GM23338 (cell line): ENCODE data around the gene TMEM175. TPM values are rescaled to one million over a fixed set of nuclear protein-coding genes. Genes with fewer than 3 reads are reported as not detected.

ENCODE experiments used
- ATAC-seq: fragments of 200-7000 bp; cut with Tn5 transposase; 3 replicates; pipeline ENCODE4 v1.9.1; 2020
- DNase-seq: peaks from one replicate; pipeline ENCODE4 v3.0.0-alpha.2; 2015; ENCODE audit warnings: low spot score
- H2AFZ ChIP-seq: fragments of 200-600 bp; sonication (generic); 2 replicates; pipeline ENCODE4 v1.8.0; 2016; ENCODE audit warnings: antibody characterized with exemption, mild to moderate bottlenecking, moderate library complexity
- H3F3A ChIP-seq: fragments of 200-600 bp; sonication (generic); replicated peaks from 2 replicates; pipeline ENCODE4 v1.8.0; 2017; ENCODE audit warnings: antibody characterized with exemption, mixed run types, low read depth
- H3K27ac ChIP-seq: fragments of 200-600 bp; sonication (generic); 2 replicates; pipeline ENCODE4 v1.6.1; 2016; ENCODE audit warnings: low read depth
- H3K27me3 ChIP-seq: fragments of 200-600 bp; sonication (generic); 2 replicates; pipeline ENCODE4 v1.8.0; 2016; ENCODE audit warnings: mild to moderate bottlenecking, mixed run types, moderate library complexity; ENCODE audit not compliant: insufficient read depth
- H3K36me3 ChIP-seq: fragments of 200-600 bp; sonication (generic); 2 replicates; pipeline ENCODE4 v1.8.0; 2016; ENCODE audit warnings: mild to moderate bottlenecking; ENCODE audit not compliant: insufficient read depth
- H3K4me1 ChIP-seq: fragments of 200-600 bp; sonication (generic); 2 replicates; pipeline ENCODE4 v1.8.0; 2016; ENCODE audit warnings: mild to moderate bottlenecking, moderate library complexity; ENCODE audit not compliant: insufficient read depth
- H3K4me2 ChIP-seq: fragments of 200-600 bp; sonication (generic); 2 replicates; pipeline ENCODE4 v1.7.1; 2017; ENCODE audit warnings: mixed run types
- H3K4me3 ChIP-seq: fragments of 200-600 bp; sonication (generic); 2 replicates; pipeline ENCODE4 v1.6.1; 2016; ENCODE audit warnings: mixed run types
- H3K79me2 ChIP-seq: fragments of 200-600 bp; sonication (generic); replicated peaks from 2 replicates; pipeline ENCODE4 v1.8.0; 2017; ENCODE audit warnings: mild to moderate bottlenecking; ENCODE audit not compliant: insufficient read depth
- H3K9me2 ChIP-seq: fragments of 200-600 bp; sonication (generic); 2 replicates; pipeline ENCODE4 v1.8.0; 2017; ENCODE audit not compliant: insufficient read depth
- H4K20me1 ChIP-seq: fragments of 200-600 bp; sonication (generic); replicated peaks from 2 replicates; pipeline ENCODE4 v1.8.0; 2017; ENCODE audit warnings: mild to moderate bottlenecking; ENCODE audit not compliant: insufficient read depth
- H3K27ac Mint-ChIP-seq: 2 replicates; pipeline ENCODE4 v1.8.0; 2020; ENCODE audit warnings: inconsistent platforms, mild to moderate bottlenecking, moderate library complexity, mixed read lengths
- H3K27me3 Mint-ChIP-seq: 3 replicates; pipeline ENCODE4 v1.8.0; 2022; ENCODE audit warnings: low read depth, mild to moderate bottlenecking, moderate library complexity, mixed read lengths, inconsistent platforms; ENCODE audit not compliant: insufficient read depth, poor library complexity
- H3K36me3 Mint-ChIP-seq: 3 replicates; pipeline ENCODE4 v1.8.0; 2021; ENCODE audit warnings: low read depth, mild to moderate bottlenecking, inconsistent platforms, moderate library complexity, mixed read lengths
- H3K4me1 Mint-ChIP-seq: 3 replicates; pipeline ENCODE4 v1.8.0; 2020; ENCODE audit warnings: mild to moderate bottlenecking, inconsistent platforms, mixed read lengths
- H3K4me3 Mint-ChIP-seq: 3 replicates; pipeline ENCODE4 v1.8.0; 2021; ENCODE audit warnings: moderate library complexity, mild to moderate bottlenecking, inconsistent platforms, mixed read lengths
- H3K9me3 Mint-ChIP-seq: 3 replicates; pipeline ENCODE4 v1.8.0; 2020; ENCODE audit warnings: moderate library complexity, mild to moderate bottlenecking, inconsistent platforms, mixed read lengths
- CREB1 ChIP-seq: fragments of 250-450 bp; sonication (Bioruptor Pico); IDR thresholded peaks from 2 replicates; pipeline ENCODE4 v1.5.0; 2020; ENCODE audit warnings: low read depth, mild to moderate bottlenecking, moderate library complexity
- POLR2AphosphoS5 ChIP-seq: IDR thresholded peaks from 2 replicates; pipeline ENCODE4 v1.6.1; 2016; ENCODE audit warnings: antibody characterized with exemption, low read depth
- STAT1 ChIP-seq: IDR thresholded peaks from one replicate; pipeline ENCODE4 v1.6.1; 2016; ENCODE audit warnings: antibody characterized with exemption; ENCODE audit not compliant: unreplicated experiment
- ZNF331 ChIP-seq: fragments of 250-450 bp; sonication (Bioruptor Pico); IDR thresholded peaks from 2 replicates; pipeline ENCODE4 v1.5.0; 2020; ENCODE audit warnings: low read depth, mild to moderate bottlenecking, moderate library complexity
- polyA plus RNA-seq: library from polyadenylated mRNA; unstranded; fragments of >200 nt; fragmentation: Nextera tagmentation; extraction: Ambion mirVana; gene quantifications from 2 replicates; pipeline ENCODE4 v1.2.1, GENCODE V29; 2016
- total RNA-seq: library from RNA; depleted of rRNA; stranded (reverse); fragments of >200 nt; shearing (Covaris generic); gene quantifications from 2 replicates; pipeline ENCODE4 v1.2.3, GENCODE V29; 2014
- TF ChIP-seq, protein P1 (sequence below), 2 experiments: fragments of 200-600 bp in 1 of 2; sonication (generic) in 1 of 2; conservative IDR thresholded peaks; 2 replicates each; pipeline versions ENCODE4 v1.5.1 to v1.6.1; 2016 to 2017; ENCODE audit warnings: antibody characterized with exemption in 2 of 2, low read depth in 2 of 2, mild to moderate bottlenecking in 2 of 2, moderate library complexity in 1 of 2

The TMEM175 gene
- total and polyA plus RNA-seq, 2 experiments from 2014 or later = 8.0 to 11.4 TPM

DNA sequence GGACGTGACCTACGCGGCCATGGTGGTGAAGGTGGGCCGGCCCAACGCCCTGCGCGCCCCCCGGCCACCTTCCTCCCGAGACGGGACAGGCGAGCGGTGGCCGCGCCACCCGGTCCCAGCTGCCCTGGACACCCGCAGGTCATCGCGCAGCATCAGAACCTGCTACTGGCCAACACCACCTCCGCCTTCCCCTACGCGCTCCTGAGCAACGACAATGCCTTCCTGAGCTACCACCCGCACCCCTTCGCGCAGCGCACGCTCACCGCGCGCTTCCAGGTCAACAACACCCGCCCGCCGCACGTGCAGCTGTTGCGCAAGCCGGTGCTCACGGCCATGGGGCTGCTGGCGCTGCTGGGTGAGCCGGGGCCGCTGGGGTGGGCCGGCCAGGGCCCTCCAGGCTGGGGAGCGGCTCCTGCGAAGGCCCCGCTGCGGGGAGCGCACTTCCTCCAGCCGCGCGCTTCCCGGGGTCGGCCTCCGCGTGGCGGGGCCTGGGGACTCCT lies 69.9 kb downstream of the TMEM175 start:
- Histone ChIP-seq H3F3A (no peaks in the 10 kb centered on the region), H3K36me3 (no peaks in the 10 kb centered on the region), H3K4me3 (peak overlapping the region; percentile 57), H2AFZ (peak overlapping the region; percentile 76; the same call in 1 of the 2 replicates), H3K4me2 (peak overlapping the region; percentile 80), H3K4me1 (no peaks in the 10 kb centered on the region; the same call in 1 of the 2 replicates), H3K27ac (no peak overlapping the region), H3K79me2 (no peaks in the 10 kb centered on the region), H3K9me2 (no peaks in the 10 kb centered on the region), H3K27me3 (peaks cover 95% of the 10 kb centered on the region), H4K20me1 (no peaks in the 10 kb centered on the region; the same call in 1 of the 2 replicates)
- DNase-seq = peak; percentile 78
- Mint-ChIP-seq H3K27ac (no peak overlapping the region), H3K27me3 (peaks cover 71% of the 10 kb centered on the region), H3K4me3 (peak overlapping the region; percentile 59; the same call in 2 of the 3 replicates), H3K36me3 (no peaks in the 10 kb centered on the region), H3K9me3 (peaks cover 7% of the 10 kb centered on the region; the same call in 2 of the 3 replicates), H3K4me1 (peaks cover 2% of the 10 kb centered on the region; the same call in 1 of the 3 replicates)
- TF ChIP-seq STAT1 = no peak
- no peak for TF ChIP-seq ZNF331 (CRISPR knock-in tag)
- TF ChIP-seq POLR2AphosphoS5 = peak; percentile 47
- peak; percentile 53 for ATAC-seq

DNA sequence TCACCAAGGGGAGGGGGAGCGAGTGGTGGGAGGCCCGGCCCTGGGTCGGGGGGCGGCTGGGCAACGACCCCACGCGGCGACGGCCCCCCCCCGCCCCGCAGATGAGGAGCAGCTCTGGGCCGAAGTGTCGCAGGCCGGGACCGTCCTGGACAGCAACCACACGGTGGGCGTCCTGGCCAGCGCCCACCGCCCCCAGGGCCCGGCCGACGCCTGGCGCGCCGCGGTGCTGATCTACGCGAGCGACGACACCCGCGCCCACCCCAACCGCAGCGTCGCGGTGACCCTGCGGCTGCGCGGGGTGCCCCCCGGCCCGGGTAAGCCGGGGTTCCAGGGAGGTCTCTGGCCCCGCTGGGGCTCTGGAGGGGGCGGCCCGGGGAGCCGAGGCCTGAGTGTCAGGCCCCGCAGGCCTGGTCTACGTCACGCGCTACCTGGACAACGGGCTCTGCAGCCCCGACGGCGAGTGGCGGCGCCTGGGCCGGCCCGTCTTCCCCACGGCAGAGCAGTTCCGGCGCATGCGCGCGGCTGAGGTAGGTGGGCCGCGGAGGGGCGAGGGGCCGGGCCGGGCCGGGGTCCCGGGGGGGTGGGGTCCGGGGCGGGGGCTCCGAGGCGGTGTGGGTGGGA lies 70.5 kb downstream of the TMEM175 start:
- no peaks in the 10 kb centered on the region for H3F3A ChIP-seq
- H3K27me3 ChIP-seq = peaks cover 96% of the 10 kb centered on the region
- no peaks in the 10 kb centered on the region for H3K36me3 Mint-ChIP-seq
- peak; percentile 13; the same call in 1 of the 2 replicates for TF ChIP-seq CREB1
- TF ChIP-seq, protein P1, sequence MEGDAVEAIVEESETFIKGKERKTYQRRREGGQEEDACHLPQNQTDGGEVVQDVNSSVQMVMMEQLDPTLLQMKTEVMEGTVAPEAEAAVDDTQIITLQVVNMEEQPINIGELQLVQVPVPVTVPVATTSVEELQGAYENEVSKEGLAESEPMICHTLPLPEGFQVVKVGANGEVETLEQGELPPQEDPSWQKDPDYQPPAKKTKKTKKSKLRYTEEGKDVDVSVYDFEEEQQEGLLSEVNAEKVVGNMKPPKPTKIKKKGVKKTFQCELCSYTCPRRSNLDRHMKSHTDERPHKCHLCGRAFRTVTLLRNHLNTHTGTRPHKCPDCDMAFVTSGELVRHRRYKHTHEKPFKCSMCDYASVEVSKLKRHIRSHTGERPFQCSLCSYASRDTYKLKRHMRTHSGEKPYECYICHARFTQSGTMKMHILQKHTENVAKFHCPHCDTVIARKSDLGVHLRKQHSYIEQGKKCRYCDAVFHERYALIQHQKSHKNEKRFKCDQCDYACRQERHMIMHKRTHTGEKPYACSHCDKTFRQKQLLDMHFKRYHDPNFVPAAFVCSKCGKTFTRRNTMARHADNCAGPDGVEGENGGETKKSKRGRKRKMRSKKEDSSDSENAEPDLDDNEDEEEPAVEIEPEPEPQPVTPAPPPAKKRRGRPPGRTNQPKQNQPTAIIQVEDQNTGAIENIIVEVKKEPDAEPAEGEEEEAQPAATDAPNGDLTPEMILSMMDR (conservative IDR thresholded peaks at IDR 0.05; ENCODE audit: low read depth in 2 of 2) = no peak
- peak; percentile 55 for DNase-seq
- no peak overlapping the region for H3K4me3 Mint-ChIP-seq
- no peaks in the 10 kb centered on the region for H3K79me2 ChIP-seq
- H3K4me1 ChIP-seq = no peaks in the 10 kb centered on the region; the same call in 1 of the 2 replicates
- peaks cover 74% of the 10 kb centered on the region for H3K27me3 Mint-ChIP-seq
- H3K27ac Mint-ChIP-seq = no peak overlapping the region
- H3K4me2 ChIP-seq = peak overlapping the region; percentile 80
- ATAC-seq = peak; percentile 26
- H3K27ac ChIP-seq = no peak overlapping the region
- no peaks in the 10 kb centered on the region for H3K9me2 ChIP-seq
- H4K20me1 ChIP-seq = no peaks in the 10 kb centered on the region; the same call in 1 of the 2 replicates
- no peaks in the 10 kb centered on the region for H3K36me3 ChIP-seq
- peaks cover 2% of the 10 kb centered on the region; the same call in 1 of the 3 replicates for H3K4me1 Mint-ChIP-seq
- peak overlapping the region; percentile 57 for H3K4me3 ChIP-seq
- peaks cover 7% of the 10 kb centered on the region; the same call in 2 of the 3 replicates for H3K9me3 Mint-ChIP-seq
- peak overlapping the region; percentile 76; the same call in 1 of the 2 replicates for H2AFZ ChIP-seq
